ENCODE results near the gene DACH1.

DACH1 gene

GRCh38 chr13:71629167-71629566 lies 237.8 kb downstream of the DACH1 start:
- DNase-seq (ENCODE audit: low read depth, low spot score): no peak
- no peak overlapping the region for H3K4me3 ChIP-seq (ENCODE audit: low read depth, low read length)
- in situ Hi-C loops (cut with HindIII; ENCODE audit: low sequenced_read_pairs): no loop called here
- no peak for TF ChIP-seq CTCF (IDR thresholded peaks at IDR 0.05; ENCODE audit: low read depth, low read length)

DNA sequence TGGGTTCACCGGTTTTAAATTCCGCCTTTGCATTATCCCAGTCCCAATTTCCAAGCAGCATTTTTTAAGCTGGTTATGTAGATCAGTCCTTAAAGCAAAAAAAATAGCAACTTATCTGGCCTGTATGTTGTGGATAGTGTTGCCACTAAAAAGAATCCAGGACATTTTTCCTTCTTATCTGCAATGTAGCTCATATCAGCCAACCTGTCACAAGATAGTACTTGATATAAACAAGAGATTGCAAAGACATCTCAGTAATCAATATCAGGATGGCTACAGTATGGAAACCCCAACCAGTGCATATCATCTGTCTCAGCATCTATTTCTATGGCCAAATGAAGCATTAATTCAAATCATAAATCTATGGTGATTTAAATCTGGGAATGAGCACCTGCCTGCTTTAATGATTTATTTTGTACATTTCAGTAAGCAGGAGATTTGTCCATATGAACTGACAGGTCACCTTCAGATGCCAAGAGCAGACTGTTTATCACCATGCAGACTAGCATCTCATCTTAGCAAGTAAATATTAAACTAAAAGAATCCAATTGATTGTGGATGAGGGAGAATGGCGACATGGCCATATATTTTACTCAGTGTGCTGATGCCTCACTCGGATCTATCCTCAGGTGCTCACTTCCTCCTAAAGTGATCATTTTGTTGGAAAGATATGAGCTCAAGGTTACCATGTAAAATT lies 240.4 kb downstream of the DACH1 start:
- no peak for DNase-seq (ENCODE audit: low read depth, low spot score)
- no peak for TF ChIP-seq CTCF (IDR thresholded peaks at IDR 0.05; ENCODE audit: low read depth, low read length)
- in situ Hi-C loops (cut with HindIII; ENCODE audit: low sequenced_read_pairs): no loop called here
- H3K4me3 ChIP-seq (ENCODE audit: low read depth, low read length): no peak overlapping the region

- H3K4me3 ChIP-seq (ENCODE audit: low read depth, low read length): no peak overlapping the region
- in situ Hi-C loops (cut with HindIII; ENCODE audit: low sequenced_read_pairs): no loop called here
- DNase-seq (ENCODE audit: low read depth, low spot score): peak; percentile 28
- TF ChIP-seq CTCF (IDR thresholded peaks at IDR 0.05; ENCODE audit: low read depth, low read length): no peak
Observed at GRCh38 chr13:71625694-71626093, 241.3 kb downstream of the DACH1 start.

GRCh38 chr13:71624653-71625600 lies 242.1 kb downstream of the DACH1 start:
- in situ Hi-C loops (cut with HindIII; ENCODE audit: low sequenced_read_pairs): no loop called here
- no peak for TF ChIP-seq CTCF (IDR thresholded peaks at IDR 0.05; ENCODE audit: low read depth, low read length)
- DNase-seq (ENCODE audit: low read depth, low spot score): no peak
- H3K4me3 ChIP-seq (ENCODE audit: low read depth, low read length): no peak overlapping the region

DNA sequence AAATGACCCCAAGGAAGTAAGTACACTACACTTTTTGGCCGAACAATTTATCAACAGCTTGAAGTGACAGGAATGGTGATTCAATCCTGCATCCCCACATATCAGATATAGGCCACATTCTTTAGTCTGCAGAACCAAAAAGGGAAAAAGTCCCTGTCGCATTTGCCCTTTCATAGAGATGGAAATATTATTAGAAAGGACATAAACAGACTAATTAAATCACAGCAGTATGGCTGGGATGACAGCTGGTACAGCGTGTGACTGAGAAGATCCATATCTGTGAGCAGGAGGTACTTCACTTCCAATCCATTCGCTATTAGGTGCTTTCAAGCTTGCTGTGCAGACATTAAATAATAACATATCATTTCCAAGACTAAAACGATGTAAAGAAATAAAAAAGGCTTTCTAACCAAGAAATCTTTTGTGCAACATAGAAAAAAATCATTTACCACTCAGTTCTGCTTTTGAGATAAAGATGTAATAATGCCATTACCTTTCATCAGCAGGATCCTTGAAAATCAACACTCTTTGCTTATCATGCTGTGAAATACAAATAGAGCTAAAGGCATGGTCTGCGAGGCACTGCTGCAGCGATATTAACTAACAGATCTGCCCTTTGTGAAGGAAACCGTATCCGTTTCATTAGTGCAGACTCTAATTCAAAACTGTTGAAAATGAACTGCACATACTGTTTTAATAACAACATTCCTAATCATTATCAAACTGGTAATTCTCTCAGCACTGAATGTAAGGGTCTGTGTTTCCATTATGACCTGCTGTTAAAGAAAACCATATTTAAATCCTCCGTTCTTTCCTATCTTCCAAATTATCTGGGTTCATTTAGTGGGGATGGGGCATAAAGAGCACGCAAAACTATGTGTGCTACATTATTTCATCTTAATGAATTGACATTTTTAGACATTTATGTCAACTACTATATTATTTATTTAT lies 245.6 kb downstream of the DACH1 start:
- in situ Hi-C loops (cut with HindIII; ENCODE audit: low sequenced_read_pairs): no loop called here
- H3K4me3 ChIP-seq (ENCODE audit: low read depth, low read length): no peak overlapping the region
- no peak for TF ChIP-seq CTCF (IDR thresholded peaks at IDR 0.05; ENCODE audit: low read depth, low read length)
- DNase-seq (ENCODE audit: low read depth, low spot score): no peak

DNA sequence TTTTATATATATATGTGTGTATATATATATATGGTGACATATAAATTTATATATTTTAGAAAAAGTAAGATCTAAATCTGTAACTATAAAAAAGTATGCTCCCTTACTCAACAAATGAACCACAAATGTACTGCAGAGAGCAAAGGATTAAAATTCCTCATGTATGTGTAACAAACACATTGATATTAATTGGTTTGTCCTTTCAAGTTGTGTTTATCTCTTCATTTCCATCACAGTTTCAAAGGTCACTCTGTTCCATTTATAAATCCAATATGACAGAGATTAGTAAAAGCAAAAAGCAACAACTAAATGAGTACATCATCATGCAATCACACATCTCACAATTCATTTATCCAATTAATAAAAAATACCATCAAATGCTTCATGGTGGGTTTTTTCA lies 247.9 kb downstream of the DACH1 start:
- in situ Hi-C loops (cut with HindIII; ENCODE audit: low sequenced_read_pairs): no loop called here
- no peak for TF ChIP-seq CTCF (IDR thresholded peaks at IDR 0.05; ENCODE audit: low read depth, low read length)
- no peak overlapping the region for H3K4me3 ChIP-seq (ENCODE audit: low read depth, low read length)
- DNase-seq (ENCODE audit: low read depth, low spot score): no peak

Data from astrocyte of the spinal cord (primary cell).